Thyroid gland (tissue), 4 donors: Measurements from ENCODE around the gene POGK.

Source experiments
- CTCF ChIP-seq, 6 experiments: fragments of 200-600 bp in 3 of 6; fragments of 450-650 bp in 3 of 6; sonication (generic) in 3 of 6; IDR thresholded peaks; one replicate each; pipeline ENCODE4 v1.5.1; 2016 to 2019; ENCODE audit warnings: antibody characterized with exemption in 6 of 6, mild to moderate bottlenecking in 2 of 6, inconsistent platforms in 1 of 6, moderate library complexity in 1 of 6
- POLR2A ChIP-seq, 2 donors: fragments of 450-650 bp; IDR thresholded peaks; one replicate each; pipeline ENCODE4 v1.6.1; 2017; ENCODE audit warnings: antibody characterized with exemption in 2 of 2, mild to moderate bottlenecking in 2 of 2, moderate library complexity in 1 of 2

DNA sequence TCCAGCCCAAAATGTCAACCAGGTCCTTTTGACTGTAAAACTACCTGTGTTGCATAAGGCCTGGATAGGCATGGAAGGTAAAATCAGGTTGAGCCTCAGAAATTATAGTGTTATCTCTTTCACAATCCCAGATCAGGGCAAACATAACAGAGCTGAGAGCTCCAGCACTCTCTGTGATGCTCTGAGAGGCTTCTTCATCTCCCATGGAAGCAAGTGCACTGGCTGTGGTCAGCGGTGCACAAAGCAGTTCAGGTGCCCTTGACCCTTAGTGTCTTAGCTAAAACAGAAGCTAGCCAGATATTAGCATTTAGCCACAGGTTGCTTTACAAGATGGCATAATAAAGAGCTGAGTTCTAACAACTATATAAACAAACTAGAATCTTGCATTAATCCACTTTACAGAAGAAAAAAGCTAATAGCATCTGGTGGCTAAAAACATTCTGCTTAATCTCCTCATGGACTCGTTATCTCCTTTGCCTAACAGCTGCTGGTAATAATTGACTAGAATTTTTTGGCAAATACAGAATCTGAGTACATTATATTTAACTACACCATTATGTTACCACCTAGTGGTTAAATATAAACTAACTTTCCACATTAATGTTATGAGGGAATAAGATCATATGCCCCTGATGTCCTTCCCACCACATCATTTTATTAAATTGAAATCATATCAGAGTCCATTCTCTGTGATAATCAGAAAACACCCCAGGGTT lies 25.6 kb upstream of the POGK start:
- TF ChIP-seq POLR2A (IDR thresholded peaks at IDR 0.05): no peak
- TF ChIP-seq CTCF (IDR thresholded peaks at IDR 0.05): no peak
